H54 (cell line): ENCODE data around the gene MRPL51.
"Not testable (repeated sequence)": the region's sequence is repeated elsewhere in the genome, so short reads cannot be mapped to it uniquely, and the experiment has no call there.

ENCODE experiments used
- DNase-seq: peaks from one replicate; pipeline ENCODE4 v3.0.0; 2011; ENCODE audit warnings: low spot score, mixed read lengths; ENCODE audit not compliant: insufficient read length
- FAIRE-seq: peaks from 3 replicates; lab custom pipeline; 2011; peaks lifted over from hg19 to GRCh38; lab: Jason Lieb, UNC
- POLR2A ChIP-seq: IDR thresholded peaks from 2 replicates; pipeline ENCODE4 v1.6.1; 2011; ENCODE audit warnings: low read depth, mild to moderate bottlenecking, low read length

Gene MRPL51

DNA sequence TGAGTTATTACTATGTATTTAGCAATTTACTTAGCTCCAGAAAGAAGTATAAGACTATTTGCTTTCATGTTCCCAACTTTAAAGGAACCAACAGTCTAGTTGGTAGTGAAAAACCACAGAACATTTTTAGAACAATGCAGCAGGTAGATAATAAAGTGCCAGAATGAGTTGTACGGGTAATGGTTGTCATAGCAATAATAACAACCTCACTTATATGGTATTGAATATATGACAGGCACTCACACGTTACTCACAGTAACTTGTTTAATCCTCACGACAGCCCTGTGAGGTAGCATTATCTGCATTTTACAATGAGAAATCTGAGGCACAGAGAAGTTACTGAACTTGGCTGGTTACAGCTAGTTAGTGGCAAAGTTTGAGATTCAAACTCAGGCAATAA lies 30.6 kb upstream of the MRPL51 start:
- FAIRE-seq (no peak), DNase-seq (no peak)
- no peak for TF ChIP-seq POLR2A

DNA sequence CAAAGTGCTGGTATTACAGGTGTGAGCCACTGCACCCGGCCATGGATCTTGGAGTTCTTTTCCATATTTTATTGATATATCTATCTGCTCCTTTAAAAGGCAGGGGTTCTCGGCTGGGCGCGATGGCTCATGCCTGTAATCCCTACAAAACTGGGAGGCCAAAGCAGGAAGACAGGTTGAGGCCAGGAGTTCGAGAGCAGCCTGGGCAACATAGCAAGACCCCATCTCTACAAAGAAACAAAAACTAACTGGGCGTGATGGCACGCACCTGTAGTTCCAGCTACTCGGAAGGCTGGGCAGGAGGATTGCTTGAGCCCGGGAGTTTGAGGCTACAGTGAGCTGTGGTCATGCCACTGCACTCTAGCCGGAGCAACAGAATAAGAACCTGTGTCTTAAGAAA lies 29.1 kb upstream of the MRPL51 start:
- TF ChIP-seq POLR2A = no peak
- FAIRE-seq = no peak

DNA sequence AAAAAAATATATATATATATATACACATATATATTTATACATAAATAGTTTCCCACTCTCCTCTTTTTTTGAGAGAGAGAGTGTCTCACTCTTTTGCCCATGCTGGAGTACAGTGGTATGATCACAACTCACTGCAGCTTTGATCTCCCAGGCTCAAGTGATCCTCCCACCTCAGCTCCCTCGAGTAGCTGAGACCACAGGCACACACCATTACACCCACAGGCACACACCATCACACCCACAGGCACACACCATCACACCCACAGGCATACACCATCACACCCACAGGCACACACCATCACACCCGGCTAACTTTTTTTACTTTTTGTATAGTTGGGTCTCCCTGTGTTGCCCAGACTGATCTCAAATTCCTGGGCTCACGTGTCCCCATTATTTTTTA lies 27.1 kb upstream of the MRPL51 start:
- no peak for TF ChIP-seq POLR2A
- FAIRE-seq (no peak), DNase-seq (no peak)

More for the DNA sequence above, 29.1 kb upstream of the MRPL51 start:
- DNase-seq = no peak

DNA sequence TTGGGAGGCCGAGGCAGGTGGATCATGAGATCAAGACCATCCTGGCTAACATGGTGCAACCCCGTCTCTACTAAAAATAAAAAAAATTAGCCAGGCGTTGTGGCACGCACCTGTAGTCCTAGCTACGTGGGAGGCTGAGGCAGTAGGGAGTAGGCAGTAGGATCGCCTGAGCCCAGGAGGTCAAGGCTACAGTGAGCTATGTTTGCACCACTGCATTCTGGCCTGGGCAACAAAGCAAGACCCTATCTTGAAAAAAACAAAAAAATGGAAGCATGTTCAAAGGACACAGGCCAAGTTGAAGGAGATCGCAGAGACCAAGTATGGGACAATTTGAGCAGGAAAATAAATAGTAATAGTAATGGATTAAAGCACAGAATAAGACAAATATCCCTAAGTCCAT lies 15.0 kb upstream of the MRPL51 start:
- DNase-seq = no peak
- no peak for FAIRE-seq
- no peak for TF ChIP-seq POLR2A

DNA sequence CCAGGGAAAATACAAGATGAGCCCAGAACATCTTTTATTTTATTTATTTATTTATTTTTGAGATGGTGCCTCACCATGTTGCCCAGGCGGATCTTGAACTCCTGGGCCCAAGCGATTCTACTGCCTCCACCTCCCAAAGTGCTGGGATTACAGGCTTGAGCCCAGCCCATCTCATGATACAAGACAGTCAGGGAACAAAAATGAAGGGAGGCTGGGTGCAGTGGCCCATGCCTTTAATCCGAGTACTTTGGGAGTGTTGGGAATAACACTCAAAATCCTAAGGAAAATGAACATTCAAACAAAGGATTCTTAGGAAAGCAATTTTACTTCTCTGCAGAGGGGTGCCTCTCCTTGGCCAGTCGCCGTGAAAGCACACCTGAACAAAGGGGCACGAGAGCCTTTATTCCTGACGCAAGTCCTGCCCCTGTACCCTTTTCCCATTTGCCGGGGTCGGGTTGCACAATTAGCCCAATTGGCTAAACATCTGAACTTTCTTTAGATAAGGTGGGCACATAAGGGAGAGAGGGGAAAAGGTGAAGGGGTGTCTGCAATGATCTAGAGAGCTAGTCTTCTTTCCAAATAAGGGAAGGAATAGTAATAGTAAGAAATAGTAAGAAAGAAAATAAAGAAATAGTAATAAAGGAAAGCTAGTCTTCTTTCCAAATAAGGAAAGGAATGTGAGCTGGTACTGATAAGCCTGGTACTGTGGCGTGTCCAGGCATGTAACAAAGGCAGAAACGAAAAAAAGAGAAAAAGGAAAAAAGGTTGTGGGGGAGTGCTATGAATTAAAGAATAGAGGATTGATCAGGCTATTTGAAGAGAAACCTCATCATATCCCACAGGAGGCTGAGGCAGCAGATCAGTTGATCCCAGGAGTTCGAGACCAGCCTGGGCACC lies 14.3 kb upstream of the MRPL51 start:
- FAIRE-seq = no peak
- TF ChIP-seq POLR2A = no peak
- DNase-seq = no peak

- no peak for FAIRE-seq
- DNase-seq = no peak
These were observed 7.4 kb upstream of the MRPL51 start for GRCh38 chr12:6500466-6500865.

DNA sequence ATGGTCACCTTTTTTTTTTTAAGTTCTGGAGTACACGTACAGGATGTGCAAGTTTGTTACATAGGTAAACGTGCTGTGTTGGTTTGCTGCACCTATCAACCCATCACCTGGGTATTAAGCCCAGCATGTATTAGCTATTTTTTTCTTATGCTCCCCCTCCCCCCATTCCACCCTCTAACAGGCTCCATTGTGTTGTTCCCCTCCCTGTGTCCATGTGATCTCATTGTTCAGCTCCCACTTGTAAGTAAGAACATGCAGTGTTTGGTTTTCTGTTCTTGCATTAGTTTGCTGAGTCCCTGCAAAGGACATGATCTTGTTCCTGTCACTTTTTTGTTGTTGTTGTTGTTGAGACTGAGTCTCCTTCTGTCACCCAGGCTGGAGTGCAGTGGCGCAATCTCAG lies 4.2 kb upstream of the MRPL51 start:
- not testable (repeated sequence) for FAIRE-seq, DNase-seq

More at GRCh38 chr12:6500466-6500865, 7.4 kb upstream of the MRPL51 start:
- TF ChIP-seq POLR2A = no peak

DNA sequence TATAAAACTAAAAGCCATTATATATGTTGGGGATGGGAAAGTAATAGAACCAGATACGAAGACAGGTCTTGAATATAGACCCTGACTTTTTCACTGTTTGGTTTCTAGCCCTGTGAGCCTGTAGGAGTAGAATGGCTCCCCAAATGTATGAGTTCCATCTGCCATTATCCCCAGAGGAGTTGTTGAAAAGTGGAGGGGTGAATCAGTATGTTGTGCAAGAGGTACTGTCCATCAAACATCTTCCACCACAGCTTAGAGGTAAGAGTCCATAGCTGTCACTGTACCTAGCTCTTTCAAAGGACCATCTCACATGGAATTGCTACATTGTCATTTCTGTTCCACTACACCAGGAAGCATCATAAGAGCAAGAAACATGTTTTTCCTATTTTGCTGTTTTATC lies 1.9 kb upstream of the MRPL51 start:
- FAIRE-seq (no peak), DNase-seq (no peak)

DNA sequence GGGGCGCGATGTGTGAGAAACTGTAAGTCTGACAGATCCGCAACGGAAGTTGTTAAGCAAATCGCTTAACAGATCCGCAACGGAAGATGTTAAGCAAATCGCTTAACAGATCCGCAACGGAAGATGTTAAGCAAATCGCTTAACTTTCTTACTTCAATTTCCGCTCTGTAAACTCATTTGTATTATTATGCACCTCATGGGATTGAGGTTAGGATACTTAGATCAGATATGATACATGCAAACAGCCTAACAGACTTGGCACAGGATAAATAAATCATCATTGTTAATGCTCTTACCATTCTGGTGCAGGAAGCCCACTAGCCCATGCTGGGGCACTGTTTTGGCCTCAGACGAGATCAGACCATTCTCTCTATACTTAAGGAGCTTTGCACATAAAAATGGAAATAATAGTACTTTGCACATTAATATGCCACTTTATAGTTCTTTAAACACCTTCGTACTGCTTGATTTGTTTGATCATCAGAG lies 1.2 kb upstream of the MRPL51 start:
- no peak for TF ChIP-seq POLR2A
- DNase-seq = no peak
- FAIRE-seq = no peak

More for the DNA sequence above, 1.9 kb upstream of the MRPL51 start:
- no peak for TF ChIP-seq POLR2A

DNA sequence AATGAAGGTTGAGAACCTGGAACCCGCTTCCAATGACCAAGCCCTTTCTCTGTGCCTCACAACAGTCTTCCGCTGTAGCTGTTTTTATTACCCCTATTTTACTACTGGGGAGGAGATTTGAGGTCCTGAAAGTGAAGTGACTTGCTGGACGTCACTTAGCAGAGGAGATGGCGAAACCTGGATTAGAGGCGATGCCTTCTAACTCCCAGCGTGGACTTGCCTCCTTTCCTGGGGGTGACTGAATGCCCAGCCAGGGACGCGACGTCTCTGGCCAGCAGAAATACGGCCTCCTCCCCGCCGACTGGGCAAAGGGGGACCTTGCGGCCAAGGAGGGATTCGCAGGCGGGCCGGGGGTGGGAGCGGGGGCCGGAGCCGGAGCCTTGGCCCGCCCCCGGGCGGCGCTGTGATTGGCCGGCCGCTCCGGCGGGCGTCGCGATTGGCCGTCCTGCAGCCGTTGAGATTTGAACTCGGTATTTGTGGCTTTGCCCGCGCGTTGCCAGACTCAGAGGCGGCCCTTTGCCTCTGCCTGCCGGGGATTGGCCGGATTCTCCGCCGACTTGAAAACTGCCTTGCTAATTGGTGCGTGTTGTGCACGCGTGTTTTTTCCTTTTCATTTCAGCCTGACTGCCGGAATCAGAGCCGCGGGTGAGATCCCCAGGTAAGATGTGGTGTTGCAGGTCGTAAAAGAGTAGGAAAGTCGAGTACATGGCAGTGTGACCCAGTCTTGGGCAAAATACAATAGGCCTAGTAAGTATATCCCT lies 615 bp upstream of the MRPL51 start, which contains the start of gene NCAPD2:
Gene NCAPD2, plus strand, starts transcription at position 606 of the 761 bp plus-strand sequence. CDS start 997 bp downstream, outside the sequence.
- peak; percentile 83 for FAIRE-seq
- peak; percentile 85 for DNase-seq
- peak; percentile 88 for TF ChIP-seq POLR2A

DNA sequence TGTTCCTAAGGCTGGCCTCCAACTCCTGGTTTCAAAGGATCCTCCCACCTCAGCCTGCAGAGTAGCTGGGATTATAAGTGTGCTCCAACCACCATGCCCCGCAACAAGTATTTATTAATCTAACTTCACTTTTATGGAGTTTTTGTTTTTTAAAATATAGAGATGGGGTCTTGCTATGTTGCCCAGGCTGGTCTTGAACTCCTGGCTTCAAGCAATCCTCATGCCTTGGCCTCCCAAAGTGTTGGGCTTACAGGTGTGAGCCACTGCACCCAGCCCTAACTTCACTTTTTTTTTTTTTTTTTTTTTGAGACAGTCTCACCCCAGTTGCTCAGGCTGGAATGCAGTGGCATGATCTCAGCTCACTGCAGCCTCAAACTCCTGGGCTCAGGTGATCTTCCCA lies 2.4 kb downstream of the MRPL51 start:
- FAIRE-seq, DNase-seq: not testable (repeated sequence)

DNA sequence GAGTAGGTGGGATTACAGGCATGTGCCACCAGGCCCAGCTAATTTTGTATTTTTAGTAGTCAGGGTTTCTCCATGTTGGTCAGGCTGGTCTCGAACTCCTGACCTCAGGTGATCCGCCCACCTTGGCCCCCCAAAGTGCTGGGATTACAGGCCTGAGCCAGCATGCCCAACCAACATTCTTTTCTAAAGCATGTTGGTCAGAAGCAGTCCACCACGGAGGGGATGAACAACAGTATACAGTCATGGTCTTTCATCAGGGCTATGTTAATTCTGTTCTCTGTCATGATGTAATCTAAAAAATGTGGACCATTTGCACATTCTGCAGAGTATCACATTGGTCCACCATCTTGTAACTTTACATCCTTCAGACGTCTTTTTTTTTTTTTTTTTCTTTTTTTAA lies 3.6 kb downstream of the MRPL51 start:
- no peak for TF ChIP-seq POLR2A
- FAIRE-seq (no peak), DNase-seq (no peak)

- no peak for TF ChIP-seq POLR2A
- no peak for FAIRE-seq
These were observed 4.8 kb downstream of the MRPL51 start for GRCh38 chr12:6488240-6488639.

DNA sequence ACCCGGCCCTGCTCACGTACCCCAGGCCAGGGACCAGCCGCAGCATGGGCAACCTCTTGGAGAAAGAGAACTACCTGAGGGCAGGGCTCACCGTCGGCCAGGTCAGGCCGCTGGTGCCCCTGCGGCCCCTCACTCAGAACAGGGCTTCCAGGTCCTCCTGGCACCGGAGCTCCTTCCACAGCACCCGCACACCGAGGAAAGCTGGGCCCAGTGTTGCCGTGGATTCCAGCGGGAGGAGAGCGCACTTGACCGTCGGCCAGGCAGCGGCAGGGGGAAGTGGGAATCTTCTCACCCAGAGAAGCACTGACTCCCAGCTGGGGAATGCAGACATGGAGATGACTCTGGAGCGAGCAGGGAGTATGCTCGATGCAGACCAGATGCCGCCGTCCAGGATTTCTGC lies 14.6 kb downstream of the MRPL51 start:
- no peak for FAIRE-seq
- DNase-seq = no peak

More at GRCh38 chr12:6488240-6488639, 4.8 kb downstream of the MRPL51 start:
- no peak for DNase-seq

GRCh38 chr12:6477601-6478377 lies 15.3 kb downstream of the MRPL51 start:
- DNase-seq, FAIRE-seq: not testable (repeated sequence)

More for the DNA sequence above, 14.6 kb downstream of the MRPL51 start:
- no peak for TF ChIP-seq POLR2A
